ENCODE data around the gene PRAF2. TPM values are rescaled to one million over a fixed set of nuclear protein-coding genes. Genes with fewer than 3 reads are reported as not detected.

PRAF2 gene
- total and polyA plus RNA-seq, 9 of the 15 experiments (the other 6 are each of a cell fraction or from before 2014, with no cell fraction given), result 0.24 to 5.7 (median 2.0) TPM

- TF ChIP-seq HDAC2 (IDR thresholded peaks at IDR 0.05), result no peak; the same call in 1 of the 2 replicates
- no peak for TF ChIP-seq SMARCA4 (IDR thresholded peaks at IDR 0.05)
- TF ChIP-seq, protein P1, sequence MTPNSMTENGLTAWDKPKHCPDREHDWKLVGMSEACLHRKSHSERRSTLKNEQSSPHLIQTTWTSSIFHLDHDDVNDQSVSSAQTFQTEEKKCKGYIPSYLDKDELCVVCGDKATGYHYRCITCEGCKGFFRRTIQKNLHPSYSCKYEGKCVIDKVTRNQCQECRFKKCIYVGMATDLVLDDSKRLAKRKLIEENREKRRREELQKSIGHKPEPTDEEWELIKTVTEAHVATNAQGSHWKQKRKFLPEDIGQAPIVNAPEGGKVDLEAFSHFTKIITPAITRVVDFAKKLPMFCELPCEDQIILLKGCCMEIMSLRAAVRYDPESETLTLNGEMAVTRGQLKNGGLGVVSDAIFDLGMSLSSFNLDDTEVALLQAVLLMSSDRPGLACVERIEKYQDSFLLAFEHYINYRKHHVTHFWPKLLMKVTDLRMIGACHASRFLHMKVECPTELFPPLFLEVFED (CRISPR knock-in tag; conservative IDR thresholded peaks at IDR 0.05), result no peak
- no peak for TF ChIP-seq ZBTB43 (CRISPR knock-in tag; IDR thresholded peaks at IDR 0.05)
- peak; percentile 99 for TF ChIP-seq NRF1 (conservative IDR thresholded peaks at IDR 0.05 in 1 of 2, IDR thresholded peaks at IDR 0.05 in 1 of 2)
- peak; percentile 55 to 77; a peak in 3 of 4 replicates for TF ChIP-seq KDM1A (IDR thresholded peaks at IDR 0.05)
- no peak for TF ChIP-seq TCF7L2 (IDR thresholded peaks at IDR 0.05; ENCODE audit: low read depth, low read length)
- peak; percentile 93 for TF ChIP-seq RBM25 (IDR thresholded peaks at IDR 0.05; ENCODE audit: low read depth, low read length, severe bottlenecking)
- peak; percentile 85 for TF ChIP-seq BCOR (IDR thresholded peaks at IDR 0.05)
- no peak for TF ChIP-seq E2F5 (CRISPR knock-in tag; IDR thresholded peaks at IDR 0.05)
- TF ChIP-seq ZNF146 (CRISPR knock-in tag; IDR thresholded peaks at IDR 0.05; ENCODE audit: unreplicated experiment), result no peak
- 0 out of 6 replicates have a peak, but pooled peaks of 1 of the 3 experiments have one; percentile 15 for TF ChIP-seq ZBTB11 (CRISPR knock-in tag; IDR thresholded peaks at IDR 0.05)
- no peak for TF ChIP-seq RBM34 (IDR thresholded peaks at IDR 0.05; ENCODE audit: borderline replicate concordance, insufficient read depth, low read length)
- peak; percentile 61; the same call in 1 of the 2 replicates for TF ChIP-seq DPF2 (IDR thresholded peaks at IDR 0.05)
- peak; percentile 78 for TF ChIP-seq ZFP36 (IDR thresholded peaks at IDR 0.05; ENCODE audit: low read depth, low read length, partially characterized antibody)
- peak; percentile 89 for TF ChIP-seq PKNOX1 (IDR thresholded peaks at IDR 0.05)
- no peak for TF ChIP-seq STAT5B (CRISPR knock-in tag; IDR thresholded peaks at IDR 0.05)
- TF ChIP-seq, protein P2, sequence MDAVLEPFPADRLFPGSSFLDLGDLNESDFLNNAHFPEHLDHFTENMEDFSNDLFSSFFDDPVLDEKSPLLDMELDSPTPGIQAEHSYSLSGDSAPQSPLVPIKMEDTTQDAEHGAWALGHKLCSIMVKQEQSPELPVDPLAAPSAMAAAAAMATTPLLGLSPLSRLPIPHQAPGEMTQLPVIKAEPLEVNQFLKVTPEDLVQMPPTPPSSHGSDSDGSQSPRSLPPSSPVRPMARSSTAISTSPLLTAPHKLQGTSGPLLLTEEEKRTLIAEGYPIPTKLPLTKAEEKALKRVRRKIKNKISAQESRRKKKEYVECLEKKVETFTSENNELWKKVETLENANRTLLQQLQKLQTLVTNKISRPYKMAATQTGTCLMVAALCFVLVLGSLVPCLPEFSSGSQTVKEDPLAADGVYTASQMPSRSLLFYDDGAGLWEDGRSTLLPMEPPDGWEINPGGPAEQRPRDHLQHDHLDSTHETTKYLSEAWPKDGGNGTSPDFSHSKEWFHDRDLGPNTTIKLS (IDR thresholded peaks at IDR 0.05; ENCODE audit: borderline replicate concordance, low read depth), result no peak
Observed at GRCh38 chrX:49043220-49043986, 30.4 kb downstream of the PRAF2 start, which contains the start of gene TFE3 (continued).
